ENCODE measurements around the gene TIMM29. TPM values are rescaled to one million over a fixed set of nuclear protein-coding genes. Genes with fewer than 3 reads are reported as not detected.

The TIMM29 gene
- total RNA-seq, 1 donor from 2014 or later: 18.3 TPM

DNA sequence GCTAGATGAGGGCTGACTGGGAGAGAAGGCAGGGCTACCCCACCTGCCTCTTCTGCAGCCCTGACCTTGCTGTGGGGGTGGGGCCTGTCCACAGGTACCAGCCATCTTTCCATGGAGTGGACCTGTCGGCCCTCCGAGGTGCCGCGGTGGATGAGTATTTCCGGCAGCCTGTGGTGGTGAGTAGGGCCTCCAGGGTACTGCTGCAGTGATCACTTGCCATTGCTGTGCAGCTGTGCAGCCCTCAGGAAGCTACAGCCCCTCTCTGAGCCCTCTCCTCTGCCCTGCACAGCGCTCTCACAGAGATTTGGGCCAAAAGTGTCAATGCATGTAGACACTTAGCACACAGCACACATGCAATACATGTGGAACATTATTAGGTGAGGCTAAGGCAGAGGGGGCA, 12.0 kb upstream of the TIMM29 start:
- TF ChIP-seq, protein P1, sequence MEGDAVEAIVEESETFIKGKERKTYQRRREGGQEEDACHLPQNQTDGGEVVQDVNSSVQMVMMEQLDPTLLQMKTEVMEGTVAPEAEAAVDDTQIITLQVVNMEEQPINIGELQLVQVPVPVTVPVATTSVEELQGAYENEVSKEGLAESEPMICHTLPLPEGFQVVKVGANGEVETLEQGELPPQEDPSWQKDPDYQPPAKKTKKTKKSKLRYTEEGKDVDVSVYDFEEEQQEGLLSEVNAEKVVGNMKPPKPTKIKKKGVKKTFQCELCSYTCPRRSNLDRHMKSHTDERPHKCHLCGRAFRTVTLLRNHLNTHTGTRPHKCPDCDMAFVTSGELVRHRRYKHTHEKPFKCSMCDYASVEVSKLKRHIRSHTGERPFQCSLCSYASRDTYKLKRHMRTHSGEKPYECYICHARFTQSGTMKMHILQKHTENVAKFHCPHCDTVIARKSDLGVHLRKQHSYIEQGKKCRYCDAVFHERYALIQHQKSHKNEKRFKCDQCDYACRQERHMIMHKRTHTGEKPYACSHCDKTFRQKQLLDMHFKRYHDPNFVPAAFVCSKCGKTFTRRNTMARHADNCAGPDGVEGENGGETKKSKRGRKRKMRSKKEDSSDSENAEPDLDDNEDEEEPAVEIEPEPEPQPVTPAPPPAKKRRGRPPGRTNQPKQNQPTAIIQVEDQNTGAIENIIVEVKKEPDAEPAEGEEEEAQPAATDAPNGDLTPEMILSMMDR (IDR thresholded peaks at IDR 0.05; ENCODE audit: unreplicated experiment): no peak
- no peaks in the 10 kb centered on the region for H3K9me3 Mint-ChIP-seq (ENCODE audit: unreplicated experiment)
- H3K27me3 Mint-ChIP-seq (ENCODE audit: unreplicated experiment): peaks cover 7% of the 10 kb centered on the region
- no peak overlapping the region for H3K27ac Mint-ChIP-seq (ENCODE audit: unreplicated experiment)
- no peak for DNase-seq (ENCODE audit: low spot score)
- no peak overlapping the region for H3K4me3 Mint-ChIP-seq (ENCODE audit: unreplicated experiment)
- H3K4me1 Mint-ChIP-seq (ENCODE audit: unreplicated experiment): no peaks in the 10 kb centered on the region
- peaks cover 17% of the 10 kb centered on the region for H3K36me3 Mint-ChIP-seq (ENCODE audit: low read depth, unreplicated experiment)

DNA sequence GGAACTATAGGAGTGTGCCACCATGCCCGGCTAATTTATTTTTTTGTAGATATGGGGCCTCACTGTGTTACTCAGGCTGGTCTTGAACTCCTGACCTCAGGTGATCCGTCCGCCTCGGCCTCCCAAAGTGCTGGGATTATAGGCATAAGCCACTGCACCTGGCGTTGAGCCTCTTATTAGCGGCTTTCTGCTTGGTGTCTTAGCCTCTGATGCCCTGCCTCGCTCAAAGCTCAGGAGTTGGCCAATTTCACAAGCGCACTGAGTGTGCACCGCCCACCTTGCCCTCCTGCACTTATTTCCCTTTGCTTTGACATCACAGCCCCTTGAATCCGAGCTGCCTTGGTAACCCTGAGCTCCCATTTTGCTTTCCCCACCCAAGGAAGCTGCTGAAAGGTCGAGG, 10.3 kb upstream of the TIMM29 start:
- no peak overlapping the region for H3K27ac Mint-ChIP-seq (ENCODE audit: unreplicated experiment)
- peaks cover 16% of the 10 kb centered on the region for H3K36me3 Mint-ChIP-seq (ENCODE audit: low read depth, unreplicated experiment)
- TF ChIP-seq, protein P1 (IDR thresholded peaks at IDR 0.05; ENCODE audit: unreplicated experiment): no peak
- no peak for DNase-seq (ENCODE audit: low spot score)
- H3K9me3 Mint-ChIP-seq (ENCODE audit: unreplicated experiment): no peaks in the 10 kb centered on the region
- H3K4me3 Mint-ChIP-seq (ENCODE audit: unreplicated experiment): no peak overlapping the region
- H3K4me1 Mint-ChIP-seq (ENCODE audit: unreplicated experiment): no peaks in the 10 kb centered on the region
- peaks cover 3% of the 10 kb centered on the region for H3K27me3 Mint-ChIP-seq (ENCODE audit: unreplicated experiment)

DNA sequence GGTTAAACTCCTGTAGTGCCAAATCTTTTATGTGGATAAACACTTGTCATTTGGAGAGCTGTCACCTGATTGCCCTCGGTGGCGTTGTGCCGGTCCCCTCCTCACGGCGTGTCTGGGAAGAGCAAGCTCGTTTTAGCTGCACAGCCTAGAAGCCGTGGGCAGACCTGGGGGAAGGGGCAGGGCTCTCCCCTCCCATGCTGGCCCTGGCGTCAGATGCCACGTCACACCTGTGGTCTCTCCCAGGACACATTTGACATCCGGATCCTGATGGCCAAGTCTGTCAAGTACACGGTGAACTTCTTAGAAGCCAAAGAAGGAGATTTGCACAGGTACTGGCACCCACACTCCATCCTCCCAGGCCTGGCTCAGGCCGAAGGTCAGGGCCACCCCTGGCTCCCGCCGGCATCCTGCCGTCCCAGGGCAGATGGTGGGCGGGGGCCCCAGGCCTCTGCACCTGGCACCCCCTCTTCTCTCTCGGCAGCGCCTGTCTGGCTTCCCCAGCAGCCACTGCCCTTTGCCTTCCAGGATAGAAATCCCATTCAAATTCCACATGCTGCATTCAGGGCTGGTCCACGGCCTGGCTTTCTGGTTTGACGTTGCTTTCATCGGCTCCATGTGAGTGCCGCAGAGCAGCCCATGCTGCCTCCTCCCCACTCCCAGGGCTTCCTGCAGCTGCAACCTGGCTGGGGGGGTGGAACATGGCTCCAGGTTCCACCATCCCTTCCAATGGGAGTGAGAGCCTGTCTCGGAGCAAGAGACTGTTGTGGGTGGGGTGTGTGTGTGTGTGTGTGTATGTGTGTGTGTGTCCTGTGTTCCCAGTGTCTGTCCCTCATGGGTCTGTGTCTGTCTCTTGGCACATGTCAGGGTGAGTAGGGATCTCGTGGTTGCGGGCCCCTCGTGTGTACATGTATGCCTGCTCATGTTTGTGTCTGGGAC, 9.0 kb upstream of the TIMM29 start:
- H3K4me3 Mint-ChIP-seq (ENCODE audit: unreplicated experiment): no peak overlapping the region
- H3K27ac Mint-ChIP-seq (ENCODE audit: unreplicated experiment): no peak overlapping the region
- DNase-seq (ENCODE audit: low spot score): no peak
- H3K4me1 Mint-ChIP-seq (ENCODE audit: unreplicated experiment): no peaks in the 10 kb centered on the region
- H3K27me3 Mint-ChIP-seq (ENCODE audit: unreplicated experiment): peaks cover 3% of the 10 kb centered on the region
- H3K9me3 Mint-ChIP-seq (ENCODE audit: unreplicated experiment): no peaks in the 10 kb centered on the region
- peaks cover 16% of the 10 kb centered on the region for H3K36me3 Mint-ChIP-seq (ENCODE audit: low read depth, unreplicated experiment)
- TF ChIP-seq, protein P1 (IDR thresholded peaks at IDR 0.05; ENCODE audit: unreplicated experiment): no peak

DNA sequence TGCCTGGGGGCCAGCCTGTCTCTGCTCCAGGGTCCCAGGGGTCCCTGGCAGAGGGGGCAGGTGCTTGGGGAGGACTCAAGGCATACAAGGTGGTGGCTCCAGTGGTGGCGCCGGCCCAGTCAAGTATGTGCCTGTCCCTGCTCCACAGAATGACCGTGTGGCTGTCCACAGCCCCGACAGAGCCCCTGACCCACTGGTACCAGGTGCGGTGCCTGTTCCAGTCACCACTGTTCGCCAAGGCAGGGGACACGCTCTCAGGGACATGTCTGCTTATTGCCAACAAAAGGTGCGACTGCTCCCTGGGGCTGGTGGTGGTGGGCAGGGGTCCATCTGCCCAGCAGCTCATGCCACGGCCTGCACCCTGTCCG, 8.3 kb upstream of the TIMM29 start:
- no peak overlapping the region for H3K27ac Mint-ChIP-seq (ENCODE audit: unreplicated experiment)
- peaks cover 4% of the 10 kb centered on the region for H3K27me3 Mint-ChIP-seq (ENCODE audit: unreplicated experiment)
- DNase-seq (ENCODE audit: low spot score): no peak
- no peaks in the 10 kb centered on the region for H3K9me3 Mint-ChIP-seq (ENCODE audit: unreplicated experiment)
- H3K36me3 Mint-ChIP-seq (ENCODE audit: low read depth, unreplicated experiment): peaks cover 20% of the 10 kb centered on the region
- H3K4me3 Mint-ChIP-seq (ENCODE audit: unreplicated experiment): no peak overlapping the region
- TF ChIP-seq, protein P1 (IDR thresholded peaks at IDR 0.05; ENCODE audit: unreplicated experiment): no peak
- no peaks in the 10 kb centered on the region for H3K4me1 Mint-ChIP-seq (ENCODE audit: unreplicated experiment)

DNA sequence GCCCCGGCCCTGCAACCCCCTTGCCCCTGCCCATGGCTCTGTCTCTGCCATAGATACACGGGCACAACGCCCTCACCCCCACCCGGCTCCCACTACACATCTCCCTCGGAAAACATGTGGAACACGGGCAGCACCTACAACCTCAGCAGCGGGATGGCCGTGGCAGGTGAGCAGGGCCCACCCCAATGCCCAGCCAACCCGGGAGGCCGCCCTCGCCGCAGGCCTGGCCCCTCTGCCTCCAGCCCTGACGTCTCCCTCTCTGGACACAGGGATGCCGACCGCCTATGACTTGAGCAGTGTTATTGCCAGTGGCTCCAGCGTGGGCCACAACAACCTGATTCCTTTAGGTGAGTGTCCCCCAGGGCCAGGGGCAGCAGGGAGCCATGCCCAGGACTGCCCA, 7.8 kb upstream of the TIMM29 start:
- TF ChIP-seq, protein P1 (IDR thresholded peaks at IDR 0.05; ENCODE audit: unreplicated experiment): no peak
- no peak for DNase-seq (ENCODE audit: low spot score)
- H3K36me3 Mint-ChIP-seq (ENCODE audit: low read depth, unreplicated experiment): peaks cover 22% of the 10 kb centered on the region
- no peak overlapping the region for H3K4me3 Mint-ChIP-seq (ENCODE audit: unreplicated experiment)
- no peaks in the 10 kb centered on the region for H3K9me3 Mint-ChIP-seq (ENCODE audit: unreplicated experiment)
- no peak overlapping the region for H3K27ac Mint-ChIP-seq (ENCODE audit: unreplicated experiment)
- H3K4me1 Mint-ChIP-seq (ENCODE audit: unreplicated experiment): no peaks in the 10 kb centered on the region
- peaks cover 4% of the 10 kb centered on the region for H3K27me3 Mint-ChIP-seq (ENCODE audit: unreplicated experiment)
